Measurements from ENCODE around the gene GSAP.
A peak's percentile ranks its signal among the peaks of the same experiment; 100 is the strongest.

GSAP gene

DNA sequence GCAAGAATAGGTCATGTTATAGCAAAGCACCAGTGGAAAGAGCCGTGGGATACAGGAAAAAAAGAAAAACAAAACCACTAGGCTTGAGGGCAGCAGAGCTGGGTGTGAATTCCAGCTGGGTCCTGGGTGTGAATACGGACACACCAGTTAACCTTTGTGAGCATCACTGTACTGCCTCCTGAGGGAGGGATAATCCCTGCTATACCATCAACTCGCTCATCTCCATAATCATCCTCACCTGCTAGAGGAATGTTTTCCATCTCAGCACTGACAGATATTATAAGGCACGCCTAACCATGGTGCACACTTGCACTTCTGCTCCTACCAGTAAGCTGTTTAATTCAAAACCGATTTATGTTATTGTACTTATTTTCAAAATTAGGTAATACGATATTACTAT lies 62.2 kb downstream of the GSAP start:
- DNase-seq (ENCODE audit: low spot score) = no peak
- TF ChIP-seq, protein P1, sequence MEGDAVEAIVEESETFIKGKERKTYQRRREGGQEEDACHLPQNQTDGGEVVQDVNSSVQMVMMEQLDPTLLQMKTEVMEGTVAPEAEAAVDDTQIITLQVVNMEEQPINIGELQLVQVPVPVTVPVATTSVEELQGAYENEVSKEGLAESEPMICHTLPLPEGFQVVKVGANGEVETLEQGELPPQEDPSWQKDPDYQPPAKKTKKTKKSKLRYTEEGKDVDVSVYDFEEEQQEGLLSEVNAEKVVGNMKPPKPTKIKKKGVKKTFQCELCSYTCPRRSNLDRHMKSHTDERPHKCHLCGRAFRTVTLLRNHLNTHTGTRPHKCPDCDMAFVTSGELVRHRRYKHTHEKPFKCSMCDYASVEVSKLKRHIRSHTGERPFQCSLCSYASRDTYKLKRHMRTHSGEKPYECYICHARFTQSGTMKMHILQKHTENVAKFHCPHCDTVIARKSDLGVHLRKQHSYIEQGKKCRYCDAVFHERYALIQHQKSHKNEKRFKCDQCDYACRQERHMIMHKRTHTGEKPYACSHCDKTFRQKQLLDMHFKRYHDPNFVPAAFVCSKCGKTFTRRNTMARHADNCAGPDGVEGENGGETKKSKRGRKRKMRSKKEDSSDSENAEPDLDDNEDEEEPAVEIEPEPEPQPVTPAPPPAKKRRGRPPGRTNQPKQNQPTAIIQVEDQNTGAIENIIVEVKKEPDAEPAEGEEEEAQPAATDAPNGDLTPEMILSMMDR (IDR thresholded peaks at IDR 0.05; ENCODE audit: extremely low read depth, insufficient read depth, missing control alignments) = no peak
- in situ Hi-C loops (cut with MboI; ENCODE audit: low pct_unique_long_range_greater_than_20kb, low sequenced_read_pairs, unreplicated experiment) = no loop called here

- no peak for DNase-seq (ENCODE audit: low spot score)
- TF ChIP-seq, protein P1 (IDR thresholded peaks at IDR 0.05; ENCODE audit: extremely low read depth, insufficient read depth, missing control alignments) = no peak
- in situ Hi-C loops (cut with MboI; ENCODE audit: low pct_unique_long_range_greater_than_20kb, low sequenced_read_pairs, unreplicated experiment) = no loop called here
Measured at GRCh38 chr7:77353407-77353721, 62.8 kb downstream of the GSAP start.

- TF ChIP-seq, protein P1 (IDR thresholded peaks at IDR 0.05; ENCODE audit: extremely low read depth, insufficient read depth, missing control alignments) = no peak
- no peak for DNase-seq (ENCODE audit: low spot score)
- in situ Hi-C loops (cut with MboI; ENCODE audit: low pct_unique_long_range_greater_than_20kb, low sequenced_read_pairs, unreplicated experiment) = no loop called here
Measured at GRCh38 chr7:77352665-77353406, 63.3 kb downstream of the GSAP start.

GRCh38 chr7:77351539-77352004 lies 64.6 kb downstream of the GSAP start:
- TF ChIP-seq, protein P1 (IDR thresholded peaks at IDR 0.05; ENCODE audit: extremely low read depth, insufficient read depth, missing control alignments) = no peak
- DNase-seq (ENCODE audit: low spot score) = peak; percentile 52
- in situ Hi-C loops (cut with MboI; ENCODE audit: low pct_unique_long_range_greater_than_20kb, low sequenced_read_pairs, unreplicated experiment) = no loop called here

GRCh38 chr7:77349141-77349540 lies 67.0 kb downstream of the GSAP start:
- TF ChIP-seq, protein P1 (IDR thresholded peaks at IDR 0.05; ENCODE audit: extremely low read depth, insufficient read depth, missing control alignments) = no peak
- in situ Hi-C loops (cut with MboI; ENCODE audit: low pct_unique_long_range_greater_than_20kb, low sequenced_read_pairs, unreplicated experiment) = no loop called here
- no peak for DNase-seq (ENCODE audit: low spot score)

- TF ChIP-seq, protein P1 (IDR thresholded peaks at IDR 0.05; ENCODE audit: extremely low read depth, insufficient read depth, missing control alignments) = no peak
- no peak for DNase-seq (ENCODE audit: low spot score)
- in situ Hi-C loops (cut with MboI; ENCODE audit: low pct_unique_long_range_greater_than_20kb, low sequenced_read_pairs, unreplicated experiment) = no loop called here
Measured at GRCh38 chr7:77348371-77348813, 67.8 kb downstream of the GSAP start.

Data from GM13977 (cell line).